Osteoblast (primary cell): ENCODE results near the gene DNAJB14. TPM values are rescaled to one million over a fixed set of nuclear protein-coding genes. Genes with fewer than 3 reads are reported as not detected.

Experiments used
- DNase-seq: peaks from one replicate; pipeline ENCODE4 v3.0.0; 2011; ENCODE audit warnings: low spot score, mixed read lengths; ENCODE audit not compliant: insufficient read length; ENCODE audit errors: missing footprints
- H2AFZ ChIP-seq: 2 replicates; pipeline ENCODE4 v1.6.0; 2011; ENCODE audit warnings: mild to moderate bottlenecking, low read length
- H3K27ac ChIP-seq: 2 replicates; pipeline ENCODE4 v1.5.1; 2011; ENCODE audit warnings: mild to moderate bottlenecking, low read depth, low read length, moderate library complexity
- H3K27me3 ChIP-seq: 2 replicates; pipeline ENCODE4 v1.6.0; 2012; ENCODE audit warnings: mild to moderate bottlenecking, control low read depth, inconsistent platforms, low read length, moderate library complexity; ENCODE audit not compliant: insufficient read depth
- H3K36me3 ChIP-seq: 2 replicates; pipeline ENCODE4 v1.5.1; 2011; ENCODE audit warnings: mild to moderate bottlenecking, low read length, control low read depth, moderate library complexity; ENCODE audit not compliant: insufficient read depth
- H3K4me1 ChIP-seq: 2 replicates; pipeline ENCODE4 v1.5.1; 2011; ENCODE audit warnings: mild to moderate bottlenecking, low read length, control low read depth, moderate library complexity; ENCODE audit not compliant: insufficient read depth
- H3K4me2 ChIP-seq: 2 replicates; pipeline ENCODE4 v1.6.0; 2011; ENCODE audit warnings: mild to moderate bottlenecking, low read length; ENCODE audit not compliant: insufficient read depth
- H3K4me3 ChIP-seq: fragments of 200-600 bp; sonication (generic); 3 replicates; pipeline ENCODE4 v1.5.1; 2012; ENCODE audit warnings: mild to moderate bottlenecking, low read length, inconsistent platforms; ENCODE audit not compliant: insufficient read depth
- H3K79me2 ChIP-seq: 2 replicates; pipeline ENCODE4 v1.6.0; 2012; ENCODE audit warnings: mild to moderate bottlenecking, low read length, control low read depth, inconsistent platforms; ENCODE audit not compliant: insufficient read depth
- H3K9me3 ChIP-seq: 2 replicates; pipeline ENCODE4 v1.5.1; 2011; ENCODE audit warnings: low read depth, low read length, control low read depth
- H4K20me1 ChIP-seq: 2 replicates; pipeline ENCODE4 v1.6.0; 2012; ENCODE audit warnings: mild to moderate bottlenecking, low read length, control low read depth; ENCODE audit not compliant: insufficient read depth
- CTCF ChIP-seq: IDR thresholded peaks from 2 replicates; pipeline ENCODE4 v1.5.1; 2011; ENCODE audit warnings: mild to moderate bottlenecking, low read depth, low read length, moderate library complexity; ENCODE audit errors: extremely low read depth
- total RNA-seq: library from RNA; depleted of rRNA; stranded (reverse); fragments of >200 nt; gene quantifications from 2 replicates; pipeline ENCODE4 v1.2.3, GENCODE V29; 2012

Gene DNAJB14
- total RNA-seq, 1 donor = 41.3 TPM

GRCh38 chr4:99846891-99847290 is 99.5 kb downstream of the DNAJB14 start:
- Histone ChIP-seq H3K36me3 (no peaks in the 10 kb centered on the region), H4K20me1 (no peaks in the 10 kb centered on the region), H3K4me1 (no peaks in the 10 kb centered on the region), H3K79me2 (no peaks in the 10 kb centered on the region), H3K4me3 (no peak overlapping the region), H2AFZ (no peak overlapping the region), H3K27ac (no peak overlapping the region), H3K27me3 (no peaks in the 10 kb centered on the region), H3K9me3 (no peaks in the 10 kb centered on the region), H3K4me2 (no peak overlapping the region)
- TF ChIP-seq CTCF = no peak
- no peak for DNase-seq

Other genes starting within 250 kb of the DNAJB14 start
- not detected in 2 replicates for gene DAPP1, start 129.8 kb downstream of the DNAJB14 start, total RNA-seq
- 39.5 and 42.0 TPM in 2 replicates for gene LAMTOR3, start 52.2 kb downstream of the DNAJB14 start, total RNA-seq
- gene H2AZ1, start 3.7 kb upstream of the DNAJB14 start, total RNA-seq = 94.8 and 97.2 TPM in 2 replicates
- 2.2 and 5.0 TPM in 2 replicates for gene DDIT4L, start 243.8 kb upstream of the DNAJB14 start, total RNA-seq